ENCODE results near the gene GLIS1. TPM values are rescaled to one million over a fixed set of nuclear protein-coding genes. Genes with fewer than 3 reads are reported as not detected.

The GLIS1 gene
- total RNA-seq, 2 donors from 2014 or later = 0.16 TPM; not detected in 1

- Histone ChIP-seq H3K27me3 (no peaks in the 10 kb centered on the region), H3K9me3 (no peaks in the 10 kb centered on the region), H3K4me1 (no peaks in the 10 kb centered on the region), H3K27ac (no peak overlapping the region), H3K9ac (ENCODE audit: low read depth in 2 of 2, low read length in 2 of 2) (no peak overlapping the region), H3K36me3 (no peaks in the 10 kb centered on the region), H3K4me3 (no peak overlapping the region)
- DNase-seq = no peak
- intact Hi-C loops (cut with DNase I) = no loop called here
- no peak for TF ChIP-seq CTCF (IDR thresholded peaks at IDR 0.05)
Measured at GRCh38 chr1:53521924-53522552, 216.9 kb downstream of the GLIS1 start.

- no peaks in the 10 kb centered on the region for H3K9me3 ChIP-seq
- H3K36me3 ChIP-seq = no peaks in the 10 kb centered on the region
- H3K4me1 ChIP-seq = no peaks in the 10 kb centered on the region
- intact Hi-C loops (cut with DNase I) = no loop called here
- DNase-seq = no peak
- no peak overlapping the region for H3K4me3 ChIP-seq
- H3K9ac ChIP-seq (ENCODE audit: low read depth in 2 of 2, low read length in 2 of 2) = no peak overlapping the region
- TF ChIP-seq CTCF (IDR thresholded peaks at IDR 0.05) = no peak
- no peak overlapping the region for H3K27ac ChIP-seq
- H3K27me3 ChIP-seq = no peaks in the 10 kb centered on the region
Measured at GRCh38 chr1:53520481-53520880, 218.5 kb downstream of the GLIS1 start.

GRCh38 chr1:53519421-53519820 lies 219.5 kb downstream of the GLIS1 start:
- intact Hi-C loops (cut with DNase I) = no loop called here
- H3K36me3 ChIP-seq = no peaks in the 10 kb centered on the region
- no peak for DNase-seq
- H3K9me3 ChIP-seq = no peaks in the 10 kb centered on the region
- H3K4me1 ChIP-seq = no peaks in the 10 kb centered on the region
- no peaks in the 10 kb centered on the region for H3K27me3 ChIP-seq
- no peak overlapping the region for H3K27ac ChIP-seq
- TF ChIP-seq CTCF (IDR thresholded peaks at IDR 0.05) = no peak
- H3K4me3 ChIP-seq = no peak overlapping the region
- no peak overlapping the region for H3K9ac ChIP-seq (ENCODE audit: low read depth in 2 of 2, low read length in 2 of 2)

GRCh38 chr1:53518775-53519174 lies 220.2 kb downstream of the GLIS1 start:
- no peaks in the 10 kb centered on the region for H3K4me1 ChIP-seq
- H3K4me3 ChIP-seq = no peak overlapping the region
- no peaks in the 10 kb centered on the region for H3K36me3 ChIP-seq
- no peaks in the 10 kb centered on the region for H3K9me3 ChIP-seq
- no peak for TF ChIP-seq CTCF (IDR thresholded peaks at IDR 0.05)
- H3K27ac ChIP-seq = no peak overlapping the region
- intact Hi-C loops (cut with DNase I) = no loop called here
- H3K9ac ChIP-seq (ENCODE audit: low read depth in 2 of 2, low read length in 2 of 2) = no peak overlapping the region
- no peak for DNase-seq
- H3K27me3 ChIP-seq = no peaks in the 10 kb centered on the region

- no peak overlapping the region for H3K9ac ChIP-seq (ENCODE audit: low read depth in 2 of 2, low read length in 2 of 2)
- H3K4me1 ChIP-seq = no peaks in the 10 kb centered on the region
- H3K27ac ChIP-seq = no peak overlapping the region
- no peaks in the 10 kb centered on the region for H3K9me3 ChIP-seq
- H3K4me3 ChIP-seq = no peak overlapping the region
- no peaks in the 10 kb centered on the region for H3K27me3 ChIP-seq
- DNase-seq = no peak
- intact Hi-C loops (cut with DNase I) = no loop called here
- no peaks in the 10 kb centered on the region for H3K36me3 ChIP-seq
- no peak for TF ChIP-seq CTCF (IDR thresholded peaks at IDR 0.05)
Measured at GRCh38 chr1:53517821-53518352, 221.1 kb downstream of the GLIS1 start.
